Colonic mucosa (tissue), 4 donors: ENCODE data around the gene RAB40C. TPM values are rescaled to one million over a fixed set of nuclear protein-coding genes. Genes with fewer than 3 reads are reported as not detected.

Source experiments
- DNase-seq: peaks from one replicate; pipeline ENCODE4 v3.0.0-alpha.2; 2020
- H3K27ac ChIP-seq: fragments of 200-600 bp; one replicate; pipeline ENCODE4 v1.8.0; 2021
- H3K27me3 ChIP-seq: fragments of 200-600 bp; one replicate; pipeline ENCODE4 v1.8.0; 2021
- H3K36me3 ChIP-seq: fragments of 200-600 bp; one replicate; pipeline ENCODE4 v1.8.0; 2021
- H3K4me1 ChIP-seq: fragments of 200-600 bp; one replicate; pipeline ENCODE4 v1.8.0; 2021; ENCODE audit warnings: mild to moderate bottlenecking
- H3K4me3 ChIP-seq: fragments of 200-600 bp; one replicate; pipeline ENCODE4 v1.8.0; 2021
- H3K9ac ChIP-seq, 2 donors: one replicate each; pipeline ENCODE4 v1.7.0; 2013; ENCODE audit warnings: control low read depth in 2 of 2, low read depth in 2 of 2, low read length in 2 of 2
- H3K9me3 ChIP-seq: fragments of 200-600 bp; one replicate; pipeline ENCODE4 v1.8.0; 2021
- CTCF ChIP-seq: fragments of 200-600 bp; IDR thresholded peaks from one replicate; pipeline ENCODE4 v1.8.0; 2022; ENCODE audit warnings: antibody characterized with exemption, mild to moderate bottlenecking
- intact Hi-C: fragments of 100-400 bp; cut with DNase I; formaldehyde crosslinking; loops from one replicate; pipeline ENCODE4 v1.14.1; 2022
- total RNA-seq, 2 donors: library from RNA; stranded (reverse); fragmentation: NEBNext Ultra II Directional in 1 of 2; extraction: Animal tissue kit (Norgen Biotek cat#: 25700) in 1 of 2; gene quantifications; one replicate each; pipeline ENCODE4 v1.2.1, GENCODE V29; 2021
- donor health status: healthy.
- donor health status: DM: no; HTN: no; CAD: no.
- donor health status: DM: no; HTN: no; CAD: no.

The RAB40C gene
- total RNA-seq, 2 donors from 2014 or later = 34.9 to 38.5 TPM

GRCh38 chr16:583815-584591 lies 5.9 kb upstream of the RAB40C start:
- Histone ChIP-seq H3K4me3 (no peak overlapping the region), H3K9ac (no peak overlapping the region), H3K27ac (no peak overlapping the region), H3K27me3 (no peaks in the 10 kb centered on the region), H3K4me1 (no peaks in the 10 kb centered on the region), H3K9me3 (no peaks in the 10 kb centered on the region), H3K36me3 (no peaks in the 10 kb centered on the region)
- intact Hi-C loops = no loop called here
- TF ChIP-seq CTCF = no peak
- DNase-seq = no peak

- no peak for DNase-seq
- TF ChIP-seq CTCF = no peak
- Histone ChIP-seq H3K27ac (no peak overlapping the region), H3K4me1 (no peaks in the 10 kb centered on the region), H3K9me3 (no peaks in the 10 kb centered on the region), H3K27me3 (no peaks in the 10 kb centered on the region), H3K36me3 (no peaks in the 10 kb centered on the region), H3K4me3 (no peak overlapping the region), H3K9ac (no peak overlapping the region)
- intact Hi-C loops = no loop called here
Observed at GRCh38 chr16:585351-585750, 4.5 kb upstream of the RAB40C start.

DNA sequence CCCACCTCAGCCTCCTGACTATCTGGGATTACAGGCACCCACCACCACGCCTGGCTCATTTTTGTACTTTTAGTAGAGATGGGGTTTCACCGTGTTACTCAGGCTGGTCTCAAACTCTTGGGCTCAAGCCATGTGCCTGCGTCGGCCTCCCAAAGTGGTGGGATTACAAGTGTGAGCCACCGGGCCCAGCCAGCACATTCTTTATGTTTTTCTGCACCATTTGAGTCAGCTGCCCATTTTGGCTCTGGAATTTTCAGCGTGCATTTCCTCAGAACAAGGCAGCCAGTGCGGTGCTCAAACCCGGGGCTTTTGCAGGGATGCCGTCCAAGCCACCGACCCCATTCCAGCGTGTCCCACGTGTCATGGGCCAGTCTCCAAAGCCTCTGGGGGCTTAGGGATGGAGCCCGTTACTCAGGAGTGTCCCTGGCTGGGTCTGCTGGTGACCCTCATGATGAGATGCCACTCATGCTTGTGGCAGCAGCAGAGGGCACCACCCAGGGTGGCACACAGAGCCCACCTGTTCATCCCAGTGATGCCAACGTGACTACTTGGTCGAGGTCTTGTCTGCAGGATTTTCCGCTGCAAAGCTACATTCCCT lies 3.7 kb upstream of the RAB40C start:
- no peak for TF ChIP-seq CTCF
- Histone ChIP-seq H3K9me3 (no peaks in the 10 kb centered on the region), H3K4me3 (no peak overlapping the region), H3K36me3 (no peaks in the 10 kb centered on the region), H3K9ac (peak overlapping the region in 1 of 2 donors; percentile 12), H3K27me3 (no peaks in the 10 kb centered on the region), H3K4me1 (peaks cover under 1% of the 10 kb centered on the region), H3K27ac (no peak overlapping the region)
- DNase-seq = no peak
- intact Hi-C loops = no loop called here

GRCh38 chr16:586645-587590 lies 2.9 kb upstream of the RAB40C start:
- DNase-seq = no peak
- Histone ChIP-seq H3K4me3 (no peak overlapping the region), H3K27ac (no peak overlapping the region), H3K27me3 (no peaks in the 10 kb centered on the region), H3K4me1 (peaks cover 6% of the 10 kb centered on the region), H3K9ac (peak overlapping the region; percentile 35 to 46), H3K9me3 (no peaks in the 10 kb centered on the region), H3K36me3 (no peaks in the 10 kb centered on the region)
- no peak for TF ChIP-seq CTCF
- intact Hi-C loops = no loop called here

- intact Hi-C loops = no loop called here
- Histone ChIP-seq H3K9ac (peak overlapping the region; percentile 84 to 88), H3K4me3 (peak overlapping the region; percentile 81), H3K4me1 (peaks cover 20% of the 10 kb centered on the region), H3K36me3 (no peaks in the 10 kb centered on the region), H3K9me3 (no peaks in the 10 kb centered on the region), H3K27ac (peak overlapping the region; percentile 97), H3K27me3 (no peaks in the 10 kb centered on the region)
- no peak for DNase-seq
- no peak for TF ChIP-seq CTCF
Observed at GRCh38 chr16:588639-588888, 1.3 kb upstream of the RAB40C start.
